ENCODE data around the gene KMT5B.

Gene KMT5B

GRCh38 chr11:68107689-68108088 lies 105.4 kb downstream of the KMT5B start:
- TF ChIP-seq, protein P1, sequence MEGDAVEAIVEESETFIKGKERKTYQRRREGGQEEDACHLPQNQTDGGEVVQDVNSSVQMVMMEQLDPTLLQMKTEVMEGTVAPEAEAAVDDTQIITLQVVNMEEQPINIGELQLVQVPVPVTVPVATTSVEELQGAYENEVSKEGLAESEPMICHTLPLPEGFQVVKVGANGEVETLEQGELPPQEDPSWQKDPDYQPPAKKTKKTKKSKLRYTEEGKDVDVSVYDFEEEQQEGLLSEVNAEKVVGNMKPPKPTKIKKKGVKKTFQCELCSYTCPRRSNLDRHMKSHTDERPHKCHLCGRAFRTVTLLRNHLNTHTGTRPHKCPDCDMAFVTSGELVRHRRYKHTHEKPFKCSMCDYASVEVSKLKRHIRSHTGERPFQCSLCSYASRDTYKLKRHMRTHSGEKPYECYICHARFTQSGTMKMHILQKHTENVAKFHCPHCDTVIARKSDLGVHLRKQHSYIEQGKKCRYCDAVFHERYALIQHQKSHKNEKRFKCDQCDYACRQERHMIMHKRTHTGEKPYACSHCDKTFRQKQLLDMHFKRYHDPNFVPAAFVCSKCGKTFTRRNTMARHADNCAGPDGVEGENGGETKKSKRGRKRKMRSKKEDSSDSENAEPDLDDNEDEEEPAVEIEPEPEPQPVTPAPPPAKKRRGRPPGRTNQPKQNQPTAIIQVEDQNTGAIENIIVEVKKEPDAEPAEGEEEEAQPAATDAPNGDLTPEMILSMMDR (IDR thresholded peaks at IDR 0.05; ENCODE audit: low read depth, low read length) = no peak
- in situ Hi-C loops (cut with HindIII; ENCODE audit: low sequenced_read_pairs) = no loop called here
- DNase-seq (ENCODE audit: low read depth, low spot score) = no peak
- no peak overlapping the region for H3K4me3 ChIP-seq (ENCODE audit: low read depth, low read length)

DNA sequence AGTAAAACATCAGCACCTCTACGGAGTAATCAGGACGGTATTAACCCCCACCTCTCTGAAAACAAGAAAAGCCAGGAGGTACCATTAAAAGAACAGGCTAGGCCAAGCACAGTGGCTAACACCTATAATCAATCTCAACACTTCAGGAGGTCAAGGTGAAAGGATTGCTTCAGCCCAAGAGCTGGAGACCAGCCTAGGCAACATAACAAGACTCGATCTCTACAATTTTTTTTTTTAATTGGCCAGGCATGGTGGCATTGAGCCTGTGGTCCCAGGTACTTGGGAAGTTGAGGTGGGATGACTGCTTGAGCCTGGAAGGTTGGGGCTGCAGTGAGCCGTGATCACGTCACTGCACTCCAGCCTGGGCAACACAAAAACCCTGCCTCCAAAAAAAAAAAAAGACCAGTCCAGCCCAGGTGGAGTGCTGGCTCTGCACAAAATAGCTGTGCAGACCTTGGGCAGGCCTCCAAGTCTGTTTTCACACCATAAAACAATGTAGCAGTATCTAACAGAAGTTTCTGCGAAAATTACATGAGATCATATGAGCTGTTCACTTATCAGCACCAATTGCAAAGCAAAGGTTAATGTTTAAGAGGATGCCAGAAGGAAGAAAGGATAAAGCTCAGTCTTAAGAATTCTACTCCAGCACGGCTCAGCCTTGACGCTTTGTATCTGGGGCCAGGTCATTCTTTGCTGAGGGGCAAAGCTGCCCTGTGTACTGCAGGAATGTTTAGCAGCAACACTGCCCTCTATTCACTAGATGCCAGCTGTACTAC lies 106.7 kb downstream of the KMT5B start:
- in situ Hi-C loops (cut with HindIII; ENCODE audit: low sequenced_read_pairs) = no loop called here
- TF ChIP-seq, protein P1 (IDR thresholded peaks at IDR 0.05; ENCODE audit: low read depth, low read length) = no peak
- DNase-seq (ENCODE audit: low read depth, low spot score) = no peak
- no peak overlapping the region for H3K4me3 ChIP-seq (ENCODE audit: low read depth, low read length)

Measured in astrocyte of the spinal cord (primary cell).